ENCODE data around the gene PLAGL2.

Gene PLAGL2

GRCh38 chr20:32244959-32245358 is 37.4 kb upstream of the PLAGL2 start:
- Histone ChIP-seq H3K4me3 (ENCODE audit: low read depth, low read length) (no peak overlapping the region), H3K36me3 (no peaks in the 10 kb centered on the region), H3K9me3 (no peaks in the 10 kb centered on the region), H3K4me1 (peaks cover 8% of the 10 kb centered on the region; the same call in 1 of the 2 replicates), H3K27me3 (no peaks in the 10 kb centered on the region)
- TF ChIP-seq CTCF (IDR thresholded peaks at IDR 0.05; ENCODE audit: low read depth, low read length) = no peak
- no peak for DNase-seq

GRCh38 chr20:32244150-32244823 is 36.7 kb upstream of the PLAGL2 start:
- no peak for DNase-seq
- no peak for TF ChIP-seq CTCF (IDR thresholded peaks at IDR 0.05; ENCODE audit: low read depth, low read length)
- Histone ChIP-seq H3K4me1 (peaks cover 9% of the 10 kb centered on the region; the same call in 1 of the 2 replicates), H3K9me3 (no peaks in the 10 kb centered on the region), H3K36me3 (no peaks in the 10 kb centered on the region), H3K27me3 (no peaks in the 10 kb centered on the region), H3K4me3 (ENCODE audit: low read depth, low read length) (no peak overlapping the region)

- no peaks in the 10 kb centered on the region for H3K27me3 ChIP-seq
Observed at GRCh38 chr20:32241807-32242206, 34.3 kb upstream of the PLAGL2 start.

GRCh38 chr20:32240205-32240604 is 32.7 kb upstream of the PLAGL2 start:
- peak; percentile 39 for TF ChIP-seq CTCF (IDR thresholded peaks at IDR 0.05; ENCODE audit: low read depth, low read length)
- H3K4me3 ChIP-seq (ENCODE audit: low read depth, low read length) = no peak overlapping the region
- no peaks in the 10 kb centered on the region for H3K9me3 ChIP-seq
- peaks cover 9% of the 10 kb centered on the region; the same call in 1 of the 2 replicates for H3K4me1 ChIP-seq
- peaks cover 18% of the 10 kb centered on the region; the same call in 1 of the 2 replicates for H3K36me3 ChIP-seq
- DNase-seq = no peak
- no peaks in the 10 kb centered on the region for H3K27me3 ChIP-seq

More at GRCh38 chr20:32241807-32242206, 34.3 kb upstream of the PLAGL2 start:
- no peak for TF ChIP-seq CTCF (IDR thresholded peaks at IDR 0.05; ENCODE audit: low read depth, low read length)
- H3K4me3 ChIP-seq (ENCODE audit: low read depth, low read length) = no peak overlapping the region
- H3K4me1 ChIP-seq = peaks cover 8% of the 10 kb centered on the region; the same call in 1 of the 2 replicates
- DNase-seq = no peak
- 0 out of 2 replicates have a peak, but pooled peaks cover 4% of the 10 kb centered on the region for H3K36me3 ChIP-seq
- H3K9me3 ChIP-seq = no peaks in the 10 kb centered on the region

- H3K27me3 ChIP-seq = no peaks in the 10 kb centered on the region
- H3K4me1 ChIP-seq = peaks cover 9% of the 10 kb centered on the region; the same call in 1 of the 2 replicates
- H3K36me3 ChIP-seq = peaks cover 22% of the 10 kb centered on the region
- no peak for DNase-seq
- H3K9me3 ChIP-seq = no peaks in the 10 kb centered on the region
- H3K4me3 ChIP-seq (ENCODE audit: low read depth, low read length) = no peak overlapping the region
- TF ChIP-seq CTCF (IDR thresholded peaks at IDR 0.05; ENCODE audit: low read depth, low read length) = no peak
Observed at GRCh38 chr20:32238483-32239425, 31.2 kb upstream of the PLAGL2 start.

Data from BE2C (cell line).